ENCODE results near the gene SOHLH1.
"Not testable (repeated sequence)": the region's sequence is repeated elsewhere in the genome, so short reads cannot be mapped to it uniquely, and the experiment has no call there.

SOHLH1 gene

GRCh38 chr9:135676891-135677290 is 22.4 kb downstream of the SOHLH1 start:
- DNase-seq, result no peak

DNA sequence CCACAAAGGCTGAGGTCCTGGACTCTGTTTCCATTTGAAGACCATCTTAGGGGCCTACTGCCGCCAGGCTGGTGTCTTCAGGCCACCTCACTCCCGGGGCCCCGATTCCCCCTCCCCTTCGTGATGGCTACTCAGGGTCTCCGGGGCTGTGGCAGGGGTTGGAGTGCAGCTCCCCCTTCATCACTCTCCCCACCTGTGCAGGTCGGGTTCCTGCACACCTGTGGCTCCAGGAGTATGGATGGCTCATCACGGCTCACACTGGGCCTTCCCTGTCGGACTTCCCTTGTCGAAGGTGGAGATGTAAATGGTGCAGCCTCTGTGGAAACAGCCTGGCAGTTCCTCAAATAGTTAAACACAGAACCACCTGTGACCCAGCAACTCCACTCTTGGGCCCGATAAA is 24.3 kb downstream of the SOHLH1 start:
- no peak for DNase-seq

DNA sequence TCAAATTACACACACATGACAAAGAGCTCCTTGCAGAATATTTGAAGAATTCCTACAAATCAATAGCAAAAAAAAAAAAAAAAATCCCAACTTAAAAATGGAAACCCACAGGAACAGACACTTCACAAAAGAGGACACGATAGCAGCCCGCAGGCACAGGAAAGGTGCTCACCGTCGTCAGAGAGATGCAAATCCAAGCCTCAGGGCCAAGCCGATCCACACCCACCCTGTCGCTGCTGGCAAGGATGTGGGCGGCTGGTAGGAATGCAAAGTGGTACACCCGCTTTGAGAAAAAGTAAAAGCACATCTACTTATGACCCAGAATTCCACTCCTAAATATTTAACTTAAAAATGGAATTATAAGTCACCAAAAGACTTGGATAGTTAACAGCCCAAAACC is 25.3 kb downstream of the SOHLH1 start:
- DNase-seq, result no peak

GRCh38 chr9:135672786-135673185 is 26.5 kb downstream of the SOHLH1 start:
- not testable (repeated sequence) for DNase-seq

GRCh38 chr9:135671591-135672041 is 27.7 kb downstream of the SOHLH1 start:
- no peak for DNase-seq

- no peak for DNase-seq
Measured at GRCh38 chr9:135670721-135671590, 28.3 kb downstream of the SOHLH1 start.

GRCh38 chr9:135669616-135670285 is 29.5 kb downstream of the SOHLH1 start:
- DNase-seq, result no peak

DNA sequence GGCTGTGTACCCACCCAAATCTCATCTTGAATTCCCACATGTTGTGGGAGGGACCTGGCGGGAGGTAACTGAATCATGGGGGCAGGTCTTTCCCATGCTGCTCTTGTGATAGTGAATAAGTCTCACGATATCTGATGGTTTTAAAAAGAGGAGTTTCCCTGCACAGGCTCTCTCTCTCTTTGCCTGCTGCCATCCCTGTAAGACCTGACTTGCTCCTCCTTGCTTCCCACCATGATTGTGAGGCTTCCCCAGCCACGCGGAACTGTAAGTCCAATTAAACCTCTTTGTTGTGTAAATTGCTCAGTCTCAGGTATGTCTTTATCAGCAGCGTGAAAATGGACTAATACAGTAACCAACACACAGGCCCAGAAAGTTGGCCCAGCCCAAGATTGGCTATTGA is 30.3 kb downstream of the SOHLH1 start:
- DNase-seq, result not testable (repeated sequence)

DNA sequence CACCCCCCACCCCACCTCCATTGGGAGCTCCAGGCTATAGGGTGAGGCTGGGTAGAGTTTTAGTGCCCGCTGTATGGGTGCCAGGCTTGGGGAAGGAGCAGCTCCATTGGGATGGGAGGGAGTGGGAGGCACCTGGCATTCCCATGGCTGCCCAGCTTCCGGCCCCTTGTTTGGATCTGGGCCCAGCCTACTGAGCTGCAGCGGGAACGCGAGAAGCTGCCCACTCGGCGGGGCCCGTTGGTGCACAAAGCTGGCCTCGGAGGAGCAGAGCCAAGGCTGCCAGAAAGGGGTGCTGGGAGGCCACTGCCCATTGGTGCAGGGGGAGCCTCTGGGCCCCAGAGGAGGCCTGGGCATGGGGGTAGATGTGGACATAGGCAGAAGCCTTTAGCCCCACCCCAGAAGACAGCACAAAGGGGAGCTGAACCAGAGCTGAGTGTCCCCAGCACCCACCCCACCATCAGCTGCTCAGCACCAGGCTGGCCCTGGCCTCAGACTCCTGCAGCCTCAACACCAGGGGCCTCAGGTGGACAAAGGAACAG is 31.7 kb downstream of the SOHLH1 start:
- no peak for DNase-seq

DNA sequence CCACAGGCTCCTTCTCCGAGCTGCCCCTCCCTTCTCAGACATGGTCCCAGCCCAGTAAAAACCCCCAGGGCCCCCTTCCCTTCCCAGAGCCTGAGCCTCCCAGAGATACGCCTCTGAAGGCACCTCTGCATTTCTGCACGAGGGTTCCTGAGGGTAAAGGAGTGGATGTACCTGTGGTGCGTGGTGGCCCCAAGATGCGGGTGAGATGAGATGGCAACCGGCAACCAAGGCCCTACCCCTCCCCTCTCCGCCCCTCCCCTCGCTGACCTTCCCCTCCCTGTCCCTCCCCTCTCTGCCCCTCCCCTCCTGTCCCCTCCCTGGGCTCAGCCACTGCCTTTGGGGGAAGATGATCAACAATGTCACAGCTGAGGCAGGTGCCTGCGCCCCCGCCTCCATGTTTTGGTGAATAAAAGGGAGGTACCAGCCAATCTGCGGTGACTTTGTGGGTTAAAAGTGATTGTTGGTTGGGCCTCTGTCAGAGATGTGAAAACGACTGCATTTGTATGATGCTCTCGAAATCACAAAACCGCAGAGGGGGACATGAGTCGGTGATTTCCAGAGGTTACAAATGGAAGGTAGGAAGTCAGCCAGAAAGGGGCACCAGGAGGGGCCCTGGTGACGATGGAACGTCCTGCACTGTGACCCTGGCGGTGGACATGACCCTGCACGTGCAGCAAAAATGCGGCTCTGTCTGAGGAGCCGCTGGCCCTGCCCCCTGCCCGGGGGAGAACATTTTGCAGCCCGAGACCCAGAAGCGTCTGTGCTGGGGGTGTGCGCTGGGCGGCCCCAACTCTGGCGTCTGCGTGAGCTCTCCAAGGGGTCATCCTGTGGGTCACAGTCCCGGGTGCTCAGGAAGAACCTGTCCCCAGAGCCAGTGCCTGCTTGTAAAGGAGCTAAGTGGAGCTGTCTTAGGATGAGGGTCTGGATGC is 32.5 kb downstream of the SOHLH1 start:
- DNase-seq, result no peak

DNA sequence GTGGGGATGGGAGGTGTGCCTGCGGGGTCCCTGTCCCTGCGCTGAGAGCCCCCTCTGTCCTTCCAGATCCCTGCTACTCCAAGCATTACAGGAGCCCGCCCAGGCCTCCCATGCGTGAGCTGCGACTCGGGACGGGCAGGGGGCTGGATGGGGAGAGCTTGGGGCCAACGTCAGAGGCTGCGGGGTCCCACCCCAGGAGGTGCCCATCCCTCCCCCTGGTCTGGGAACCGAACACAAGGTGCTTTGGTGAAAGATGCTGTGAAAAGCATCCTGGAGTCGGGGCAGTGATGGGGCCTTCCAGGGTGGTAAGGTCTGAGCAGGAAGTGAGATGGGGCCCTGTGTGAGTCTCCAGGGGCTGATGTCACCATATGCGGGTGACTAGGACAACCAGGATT is 33.5 kb downstream of the SOHLH1 start:
- no peak for DNase-seq

DNA sequence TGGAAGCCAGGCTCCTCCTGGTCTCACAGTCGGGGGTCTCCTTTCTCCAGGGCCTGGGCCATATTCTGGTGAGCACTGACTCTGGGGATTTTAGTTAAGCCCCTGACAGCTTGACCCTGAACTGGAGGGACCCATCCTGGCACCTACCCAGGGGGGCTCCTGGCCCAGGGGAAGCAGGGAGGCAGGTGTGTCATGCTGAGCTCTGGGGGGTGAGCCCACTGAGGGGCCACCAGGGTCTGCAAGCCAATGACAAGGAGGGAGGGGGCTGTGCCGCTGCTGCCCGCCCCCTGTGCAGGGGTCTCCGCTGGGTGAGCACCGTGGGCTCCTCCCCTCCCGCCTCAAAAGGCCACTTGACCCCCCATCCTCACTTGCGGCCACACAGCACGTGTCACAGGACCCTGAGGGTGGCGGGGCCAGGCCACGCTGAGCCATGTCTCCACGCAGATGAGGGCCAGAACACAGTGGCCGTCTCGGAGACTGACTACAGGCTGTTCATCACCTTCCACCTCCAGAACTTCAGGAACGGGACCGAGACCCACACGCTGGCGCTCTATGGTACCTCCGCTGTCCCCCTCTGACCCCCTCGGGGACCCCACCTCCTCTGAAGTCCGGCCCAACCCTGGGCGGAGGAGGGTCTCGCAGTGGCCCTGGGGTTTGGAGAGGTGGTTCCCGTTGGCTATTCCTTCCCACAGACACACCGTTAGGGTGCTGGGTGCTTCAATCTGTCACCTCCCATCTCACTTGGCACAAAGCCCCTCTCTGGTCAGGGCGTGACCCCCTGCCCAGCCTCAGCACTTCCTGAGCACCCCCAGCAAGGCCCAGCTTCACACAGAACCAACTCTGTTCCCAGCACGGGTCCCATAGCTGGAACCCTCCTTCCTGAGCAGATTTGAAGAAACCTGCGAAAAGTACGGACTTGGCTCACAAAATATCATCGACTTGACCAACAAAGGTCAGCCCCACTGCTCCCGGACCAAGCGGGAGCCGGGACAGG is 34.2 kb downstream of the SOHLH1 start:
- no peak for DNase-seq

DNA sequence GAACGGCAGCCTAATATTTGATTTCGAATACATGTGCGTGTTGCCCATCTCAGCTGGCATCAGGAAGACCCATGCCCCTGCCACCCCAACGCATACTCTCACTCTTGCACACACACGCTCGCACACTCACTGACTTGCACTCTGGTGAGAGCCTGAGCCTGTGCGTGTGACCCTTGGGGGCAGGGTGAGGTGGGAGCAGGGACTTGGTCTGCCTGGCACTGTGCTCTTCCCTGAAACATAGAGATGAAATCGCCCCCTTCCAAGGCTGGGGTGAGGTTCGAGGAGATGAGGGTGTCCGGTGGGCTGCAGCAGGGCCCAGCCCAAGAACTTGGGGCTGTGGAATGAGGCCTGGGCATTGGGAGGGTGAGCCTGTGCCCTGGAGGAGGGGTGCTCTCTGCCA is 35.0 kb downstream of the SOHLH1 start:
- no peak for DNase-seq

DNA sequence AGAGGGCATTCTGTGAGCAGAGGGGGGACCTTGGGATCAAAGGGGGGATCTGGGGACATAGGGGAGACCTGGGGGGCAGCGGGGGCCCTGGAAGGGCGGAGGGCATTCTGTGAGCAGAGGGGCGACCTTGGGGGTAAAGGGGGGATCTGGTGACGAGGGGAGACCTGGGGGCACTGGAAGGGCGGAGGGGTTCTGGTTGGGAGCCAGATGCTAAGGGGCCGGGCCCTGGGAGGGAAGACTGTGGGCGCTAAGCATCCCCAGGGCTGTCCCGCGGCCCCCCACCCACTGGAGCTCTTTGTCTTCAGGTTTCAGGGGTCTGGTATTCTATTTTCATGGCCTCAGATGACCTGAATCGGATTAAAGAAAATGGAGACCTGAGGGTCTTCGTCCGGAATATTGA is 35.4 kb downstream of the SOHLH1 start:
- no peak for DNase-seq

- DNase-seq, result no peak
Measured at GRCh38 chr9:135663451-135663770, 35.9 kb downstream of the SOHLH1 start.

GRCh38 chr9:135662758-135663450 is 36.4 kb downstream of the SOHLH1 start, which contains the start of gene LCN9:
TSS of gene LCN9 (plus strand) at chr9:135663309. CDS start at chr9:135663322, 13 bp downstream.
- DNase-seq, result no peak

GRCh38 chr9:135661816-135662560 is 37.3 kb downstream of the SOHLH1 start:
- DNase-seq, result no peak

- DNase-seq, result no peak
Measured at GRCh38 chr9:135660407-135660806, 38.9 kb downstream of the SOHLH1 start.

DNA sequence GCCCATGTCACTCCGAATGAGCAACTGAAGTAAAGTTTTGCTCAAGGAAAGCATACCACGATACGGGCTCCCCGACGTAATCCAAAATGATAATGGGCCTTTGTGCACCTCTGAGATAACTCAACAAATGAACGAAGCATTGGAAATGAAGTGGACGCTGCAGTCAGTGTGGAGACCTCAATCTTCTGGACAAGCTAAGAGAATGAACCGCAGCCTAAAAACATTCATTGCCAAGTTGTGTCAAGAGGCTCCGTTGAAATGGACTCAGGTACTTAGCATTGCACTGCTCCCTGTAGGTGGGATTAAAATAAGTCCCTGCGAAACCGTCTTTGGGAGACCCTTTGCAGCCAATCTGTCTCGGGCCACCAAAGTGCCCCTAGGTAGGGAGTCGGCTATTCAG is 40.0 kb downstream of the SOHLH1 start:
- no peak for DNase-seq

DNA sequence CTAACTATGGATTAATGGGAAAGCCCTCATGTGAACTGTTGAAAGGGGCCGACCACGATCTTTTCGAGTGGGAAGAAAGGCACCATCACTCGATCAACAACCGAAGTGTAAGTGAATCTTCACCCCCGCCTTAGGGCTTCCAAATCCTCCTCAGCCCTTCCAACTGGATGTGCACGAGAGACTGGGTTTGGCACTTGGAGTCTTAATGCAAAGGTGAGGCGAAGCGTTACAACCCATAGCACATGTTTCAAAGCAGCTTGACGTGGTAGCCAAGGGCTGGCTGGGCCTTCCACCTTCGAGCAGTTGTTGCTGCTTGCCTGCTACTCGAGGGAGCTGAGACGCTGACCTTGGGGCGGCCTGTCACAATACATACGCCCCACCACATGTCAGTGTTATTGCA is 41.9 kb downstream of the SOHLH1 start:
- DNase-seq, result no peak

All from NCI-H510A treated with DMSO at 0.1 percent for 48 hours (cell line).